ENCODE results near the gene PLEKHG2.
A peak's percentile ranks its signal among the peaks of the same experiment; 100 is the strongest.

PLEKHG2 gene

DNA sequence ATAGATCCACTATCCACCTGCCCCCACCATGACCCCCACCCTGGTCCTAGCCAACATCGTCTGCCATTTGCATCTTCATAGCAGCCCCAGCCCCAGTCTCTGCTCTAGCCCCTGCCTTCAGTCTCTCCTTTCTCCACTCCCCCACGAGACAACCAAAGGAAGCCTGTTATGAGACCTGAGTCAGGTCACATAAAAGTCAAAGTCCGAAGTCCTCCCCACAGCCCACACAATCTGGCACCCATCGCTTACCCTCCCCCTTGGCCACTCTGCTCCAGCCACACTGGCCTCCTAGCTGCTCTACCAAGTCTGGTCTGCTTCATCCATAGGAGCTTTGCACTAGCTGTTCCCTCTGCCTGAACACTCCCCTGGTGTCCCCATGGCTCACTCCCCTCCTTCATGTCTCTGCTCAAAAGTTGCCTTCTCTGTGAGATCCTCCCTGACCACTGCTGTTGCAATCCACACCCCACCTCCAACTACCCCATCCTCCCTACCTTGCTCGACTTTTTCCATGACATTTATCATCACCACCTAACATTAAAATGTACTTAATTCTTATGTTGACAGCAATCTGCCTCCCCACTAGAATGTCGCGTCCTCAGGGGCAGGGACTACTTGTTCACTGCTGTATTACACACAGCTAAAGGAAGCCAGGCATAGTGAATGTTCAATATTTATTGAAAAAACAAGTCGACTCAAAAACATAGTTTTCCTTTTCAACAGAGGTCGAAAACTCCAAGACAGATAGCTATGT lies 1.2 kb upstream of the PLEKHG2 start:
- Histone ChIP-seq H3K27ac (ENCODE audit: low read depth, low read length) (peak overlapping the region; percentile 7), H3K9ac (ENCODE audit: low read length) (peak overlapping the region; percentile 92), H3K4me3 (ENCODE audit: low read length) (no peak overlapping the region), H3K4me1 (ENCODE audit: control insufficient read depth, low read depth, low read length) (peaks cover 16% of the 10 kb centered on the region), H3K56ac (ENCODE audit: low read length) (peak overlapping the region; percentile 76), H3K18ac (ENCODE audit: low read length) (no peak overlapping the region), H3K4me2 (ENCODE audit: low read length) (peak overlapping the region; percentile 21), H3K79me2 (ENCODE audit: control insufficient read depth, insufficient read depth, low read length) (peaks cover 51% of the 10 kb centered on the region), H4K5ac (ENCODE audit: low read length) (no peak overlapping the region), H3K36me3 (ENCODE audit: control insufficient read depth, insufficient read depth, low read length) (no peaks in the 10 kb centered on the region), H4K8ac (ENCODE audit: low read depth, low read length) (no peak overlapping the region), H2BK5ac (ENCODE audit: low read length) (no peak overlapping the region), H3K23ac (ENCODE audit: low read length) (no peak overlapping the region), H3K79me1 (ENCODE audit: low read length) (peaks cover 15% of the 10 kb centered on the region), H2AK5ac (ENCODE audit: low read length) (peak overlapping the region; percentile 66), H2BK120ac (ENCODE audit: low read depth, low read length) (no peak overlapping the region), H3K4ac (ENCODE audit: low read depth, low read length) (no peak overlapping the region), H2BK15ac (replicated peaks; ENCODE audit: low read depth) (no peak overlapping the region), H3K27me3 (ENCODE audit: insufficient read depth, low read length, poor library complexity) (no peaks in the 10 kb centered on the region)
- peak; percentile 42 for DNase-seq
- WGBS (ENCODE audit: extremely low coverage, insufficient coverage, low lambda C conversion rate) = 100% methylated on average over 1 of the region's 9 CpGs

- Histone ChIP-seq H3K4me3 (ENCODE audit: low read length) (peak overlapping the region; percentile 18), H3K18ac (ENCODE audit: low read length) (no peak overlapping the region), H3K27ac (ENCODE audit: low read depth, low read length) (no peak overlapping the region), H3K4ac (ENCODE audit: low read depth, low read length) (no peak overlapping the region), H3K36me3 (ENCODE audit: control insufficient read depth, insufficient read depth, low read length) (no peaks in the 10 kb centered on the region), H2BK15ac (replicated peaks; ENCODE audit: low read depth) (no peak overlapping the region), H4K5ac (ENCODE audit: low read length) (no peak overlapping the region), H3K79me1 (ENCODE audit: low read length) (peaks cover 18% of the 10 kb centered on the region), H3K4me1 (ENCODE audit: control insufficient read depth, low read depth, low read length) (peaks cover 16% of the 10 kb centered on the region), H3K27me3 (ENCODE audit: insufficient read depth, low read length, poor library complexity) (no peaks in the 10 kb centered on the region), H2BK5ac (ENCODE audit: low read length) (no peak overlapping the region), H2BK120ac (ENCODE audit: low read depth, low read length) (no peak overlapping the region), H4K8ac (ENCODE audit: low read depth, low read length) (no peak overlapping the region), H3K23ac (ENCODE audit: low read length) (no peak overlapping the region), H2AK5ac (ENCODE audit: low read length) (no peak overlapping the region), H3K4me2 (ENCODE audit: low read length) (peak overlapping the region; percentile 31), H3K56ac (ENCODE audit: low read length) (peak overlapping the region; percentile 76), H3K9ac (ENCODE audit: low read length) (peak overlapping the region; percentile 92), H3K79me2 (ENCODE audit: control insufficient read depth, insufficient read depth, low read length) (peaks cover 52% of the 10 kb centered on the region)
- peak; percentile 91 for DNase-seq
- no CpG with 5 or more reads among the region's 7 CpGs for WGBS (ENCODE audit: extremely low coverage, insufficient coverage, low lambda C conversion rate)
These were observed 703 bp upstream of the PLEKHG2 start for GRCh38 chr19:39411832-39412099.

DNA sequence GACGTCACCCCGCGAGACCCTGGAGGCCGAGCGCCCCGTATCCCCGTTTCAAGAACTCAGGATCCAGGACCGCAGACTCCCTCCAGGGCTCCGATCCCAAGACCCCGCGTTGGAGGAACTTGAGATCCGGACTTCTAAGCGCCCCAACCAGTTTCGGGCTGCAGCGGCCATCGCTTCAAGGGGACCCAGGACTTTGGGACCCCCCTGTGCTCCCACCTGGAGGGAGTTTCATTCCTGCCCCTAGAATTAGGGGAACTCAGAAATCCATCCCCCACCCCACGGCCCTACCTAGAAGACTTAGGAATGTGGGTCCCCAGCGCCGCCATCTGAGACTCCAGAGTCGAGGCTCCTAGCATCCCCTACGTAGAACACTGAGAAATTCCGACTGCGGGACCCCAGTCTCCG lies 400 bp downstream of the PLEKHG2 start:
- H3K79me2 ChIP-seq (ENCODE audit: control insufficient read depth, insufficient read depth, low read length) = peaks cover 41% of the 10 kb centered on the region
- no peak overlapping the region for H2AK5ac ChIP-seq (ENCODE audit: low read length)
- peak overlapping the region; percentile 98 for H3K4ac ChIP-seq (ENCODE audit: low read depth, low read length)
- peak overlapping the region; percentile 29 for H3K23ac ChIP-seq (ENCODE audit: low read length)
- H3K27ac ChIP-seq (ENCODE audit: low read depth, low read length) = peak overlapping the region; percentile 88
- no peaks in the 10 kb centered on the region for H3K27me3 ChIP-seq (ENCODE audit: insufficient read depth, low read length, poor library complexity)
- DNase-seq = no peak
- peak overlapping the region; percentile 96 for H2BK5ac ChIP-seq (ENCODE audit: low read length)
- H3K56ac ChIP-seq (ENCODE audit: low read length) = peak overlapping the region; percentile 86
- no peak overlapping the region for H2BK15ac ChIP-seq (replicated peaks; ENCODE audit: low read depth)
- peak overlapping the region; percentile 73 for H2BK120ac ChIP-seq (ENCODE audit: low read depth, low read length)
- no CpG with 5 or more reads among the region's 24 CpGs for WGBS (ENCODE audit: extremely low coverage, insufficient coverage, low lambda C conversion rate)
- peak overlapping the region; percentile 78 for H4K8ac ChIP-seq (ENCODE audit: low read depth, low read length)
- peak overlapping the region; percentile 98 for H3K18ac ChIP-seq (ENCODE audit: low read length)
- no peak overlapping the region for H4K5ac ChIP-seq (ENCODE audit: low read length)
- peaks cover 20% of the 10 kb centered on the region for H3K79me1 ChIP-seq (ENCODE audit: low read length)
- H3K36me3 ChIP-seq (ENCODE audit: control insufficient read depth, insufficient read depth, low read length) = no peaks in the 10 kb centered on the region
- H3K4me2 ChIP-seq (ENCODE audit: low read length) = peak overlapping the region; percentile 70
- peaks cover 16% of the 10 kb centered on the region for H3K4me1 ChIP-seq (ENCODE audit: control insufficient read depth, low read depth, low read length)
- peak overlapping the region; percentile 81 for H3K4me3 ChIP-seq (ENCODE audit: low read length)
- peak overlapping the region; percentile 98 for H3K9ac ChIP-seq (ENCODE audit: low read length)

DNA sequence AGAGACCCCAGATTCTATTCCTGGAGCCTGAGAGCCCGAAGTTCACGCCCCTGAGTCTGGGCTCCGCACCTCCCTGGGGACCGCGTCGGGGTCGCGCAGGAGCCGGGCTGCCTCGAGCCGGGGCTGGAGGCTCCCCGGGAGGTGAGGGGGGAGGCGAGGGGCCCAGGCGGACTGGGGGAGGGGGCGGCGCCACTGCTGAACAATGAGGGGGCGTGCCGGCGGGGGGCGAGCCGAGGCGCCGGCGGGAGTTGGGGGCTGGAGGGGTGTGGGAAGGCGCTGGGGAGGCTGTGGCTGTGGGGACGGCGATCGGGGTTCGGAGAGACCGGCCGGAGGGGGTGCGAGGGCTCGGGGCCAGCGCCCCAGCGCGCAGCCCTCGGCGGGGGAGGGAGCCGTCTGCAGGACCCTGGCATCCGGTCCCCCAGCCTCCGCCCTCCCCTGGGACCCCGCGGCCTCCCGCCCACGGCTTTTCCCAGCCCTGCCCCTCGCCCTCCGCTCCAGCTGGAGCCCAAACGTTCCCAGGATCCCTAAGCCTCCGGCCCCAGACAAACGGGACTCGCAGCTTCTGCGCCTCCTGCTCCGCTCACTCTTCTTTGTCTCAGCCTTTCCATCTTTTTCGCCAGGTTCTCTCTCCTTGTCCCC lies 922 bp downstream of the PLEKHG2 start:
- Histone ChIP-seq H3K79me1 (ENCODE audit: low read length) (peaks cover 20% of the 10 kb centered on the region), H2BK15ac (replicated peaks; ENCODE audit: low read depth) (no peak overlapping the region), H3K23ac (ENCODE audit: low read length) (peak overlapping the region; percentile 29), H4K5ac (ENCODE audit: low read length) (no peak overlapping the region), H2BK5ac (ENCODE audit: low read length) (peak overlapping the region; percentile 96), H2AK5ac (ENCODE audit: low read length) (peak overlapping the region; percentile 20), H3K4me2 (ENCODE audit: low read length) (peak overlapping the region; percentile 70), H3K18ac (ENCODE audit: low read length) (peak overlapping the region; percentile 98), H2BK120ac (ENCODE audit: low read depth, low read length) (peak overlapping the region; percentile 73), H3K27me3 (ENCODE audit: insufficient read depth, low read length, poor library complexity) (no peaks in the 10 kb centered on the region), H3K79me2 (ENCODE audit: control insufficient read depth, insufficient read depth, low read length) (peaks cover 36% of the 10 kb centered on the region), H3K4me1 (ENCODE audit: control insufficient read depth, low read depth, low read length) (peaks cover 16% of the 10 kb centered on the region), H3K56ac (ENCODE audit: low read length) (peak overlapping the region; percentile 86), H3K9ac (ENCODE audit: low read length) (peak overlapping the region; percentile 98), H3K4ac (ENCODE audit: low read depth, low read length) (peak overlapping the region; percentile 98), H3K4me3 (ENCODE audit: low read length) (peak overlapping the region; percentile 84), H3K36me3 (ENCODE audit: control insufficient read depth, insufficient read depth, low read length) (no peaks in the 10 kb centered on the region), H3K27ac (ENCODE audit: low read depth, low read length) (peak overlapping the region; percentile 88), H4K8ac (ENCODE audit: low read depth, low read length) (peak overlapping the region; percentile 78)
- no CpG with 5 or more reads among the region's 54 CpGs for WGBS (ENCODE audit: extremely low coverage, insufficient coverage, low lambda C conversion rate)
- peak; percentile 63 for DNase-seq

DNA sequence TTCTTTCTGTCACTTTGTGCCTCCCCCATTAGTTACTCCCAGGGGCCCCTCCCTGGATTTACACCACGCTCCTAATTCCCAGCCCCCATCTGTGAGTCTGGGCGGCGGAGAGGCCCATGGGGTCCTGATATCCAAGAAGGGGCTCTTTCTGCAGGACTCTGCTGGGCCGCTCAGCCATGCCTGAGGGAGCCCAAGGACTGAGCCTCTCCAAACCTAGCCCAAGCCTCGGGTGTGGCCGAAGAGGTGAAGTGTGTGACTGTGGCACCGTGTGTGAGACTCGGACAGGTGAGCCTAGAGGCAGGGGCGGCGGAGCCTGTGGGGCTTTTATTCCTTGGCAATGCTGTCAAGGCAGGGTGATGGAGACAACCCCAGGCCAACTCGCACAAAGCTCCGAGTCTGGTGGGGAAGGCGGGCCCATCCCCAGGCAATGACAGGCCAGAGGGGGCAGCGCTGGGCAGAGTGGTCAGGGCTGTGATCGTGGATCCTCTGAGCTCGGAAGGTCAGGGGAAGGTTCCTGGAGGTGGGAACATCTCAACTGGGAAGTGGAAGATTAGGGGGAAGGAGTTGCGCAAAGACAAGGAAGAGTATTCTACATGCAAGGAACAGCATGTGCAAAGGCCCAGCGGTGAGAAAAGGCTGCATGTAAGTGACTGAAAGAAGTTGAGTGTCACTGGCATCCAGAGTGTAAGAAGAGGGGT lies 1.6 kb downstream of the PLEKHG2 start:
- Histone ChIP-seq H3K4me2 (ENCODE audit: low read length) (peak overlapping the region; percentile 56), H3K27ac (ENCODE audit: low read depth, low read length) (peak overlapping the region; percentile 88), H3K18ac (ENCODE audit: low read length) (peak overlapping the region; percentile 98), H3K79me1 (ENCODE audit: low read length) (peaks cover 22% of the 10 kb centered on the region), H2BK120ac (ENCODE audit: low read depth, low read length) (no peak overlapping the region), H3K79me2 (ENCODE audit: control insufficient read depth, insufficient read depth, low read length) (peaks cover 31% of the 10 kb centered on the region), H3K56ac (ENCODE audit: low read length) (peak overlapping the region; percentile 86), H3K27me3 (ENCODE audit: insufficient read depth, low read length, poor library complexity) (no peaks in the 10 kb centered on the region), H4K8ac (ENCODE audit: low read depth, low read length) (no peak overlapping the region), H3K23ac (ENCODE audit: low read length) (peak overlapping the region; percentile 29), H2BK5ac (ENCODE audit: low read length) (no peak overlapping the region), H3K36me3 (ENCODE audit: control insufficient read depth, insufficient read depth, low read length) (peaks cover 5% of the 10 kb centered on the region), H3K4ac (ENCODE audit: low read depth, low read length) (peak overlapping the region; percentile 98), H3K4me1 (ENCODE audit: control insufficient read depth, low read depth, low read length) (peaks cover 12% of the 10 kb centered on the region), H2AK5ac (ENCODE audit: low read length) (peak overlapping the region; percentile 20), H3K9ac (ENCODE audit: low read length) (peak overlapping the region; percentile 98), H4K5ac (ENCODE audit: low read length) (no peak overlapping the region), H3K4me3 (ENCODE audit: low read length) (peak overlapping the region; percentile 84), H2BK15ac (replicated peaks; ENCODE audit: low read depth) (no peak overlapping the region)
- peak; percentile 59 for DNase-seq
- WGBS (ENCODE audit: extremely low coverage, insufficient coverage, low lambda C conversion rate) = no CpG with 5 or more reads among the region's 18 CpGs
